ENCODE data around the gene DOCK9. TPM values are rescaled to one million over a fixed set of nuclear protein-coding genes. Genes with fewer than 3 reads are reported as not detected.
A peak's percentile ranks its signal among the peaks of the same experiment; 100 is the strongest.

DOCK9 gene
- total RNA-seq, 1 experiment from 2014 or later, result 31.7 TPM

GRCh38 chr13:98951266-98951665 lies 26.6 kb downstream of the DOCK9 start:
- Histone ChIP-seq H3K4me2 (ENCODE audit: low read length) (no peak overlapping the region), H3F3A (ENCODE audit: low read length, unreplicated experiment) (no peaks in the 10 kb centered on the region), H3K79me2 (ENCODE audit: low read length) (no peaks in the 10 kb centered on the region), H3K27me3 (ENCODE audit: low read length) (no peaks in the 10 kb centered on the region), H3K4me3 (ENCODE audit: low read length) (no peak overlapping the region), H3K9me2 (replicated peaks; ENCODE audit: low read length) (no peaks in the 10 kb centered on the region), H3K4me1 (ENCODE audit: insufficient read depth, low read length) (no peaks in the 10 kb centered on the region), H3K9ac (ENCODE audit: low read length) (no peak overlapping the region), H3K27ac (ENCODE audit: low read length) (no peak overlapping the region), H3K9me3 (ENCODE audit: low read length) (no peaks in the 10 kb centered on the region), H2AFZ (ENCODE audit: low read length) (no peak overlapping the region), H3K36me3 (ENCODE audit: low read depth, low read length) (no peaks in the 10 kb centered on the region), H4K20me1 (ENCODE audit: low read length) (no peaks in the 10 kb centered on the region)
- DNase-seq (no peak), ATAC-seq (peak; percentile 55)
- intact Hi-C loops (cut with micrococcal nuclease), result no loop called here
- CTCF ChIA-PET, result no interaction called here
- no TSS peak for BruUV-seq (replicated peaks)
- POLR2A ChIA-PET (ENCODE audit: unreplicated experiment), result no interaction called here
- TF ChIP-seq CTCF (conservative IDR thresholded peaks at IDR 0.05; ENCODE audit: low read depth, low read length) (no peak), EZH2phosphoT487 (IDR thresholded peaks at IDR 0.05; ENCODE audit: borderline replicate concordance, low read length) (no peak), EZH2 (IDR thresholded peaks at IDR 0.05; ENCODE audit: low read length, unreplicated experiment) (no peak)

- no peaks in the 10 kb centered on the region for H4K20me1 ChIP-seq (ENCODE audit: low read length)
- no peaks in the 10 kb centered on the region for H3K36me3 ChIP-seq (ENCODE audit: low read depth, low read length)
- no peak overlapping the region for H3K27ac ChIP-seq (ENCODE audit: low read length)
- ATAC-seq (no peak), DNase-seq (no peak)
- no peak overlapping the region for H3K9ac ChIP-seq (ENCODE audit: low read length)
- ChIA-PET CTCF (no interaction called here), POLR2A (ENCODE audit: unreplicated experiment) (no interaction called here)
- intact Hi-C loops (cut with micrococcal nuclease), result no loop called here
- BruUV-seq (replicated peaks), result no TSS peak
- no peaks in the 10 kb centered on the region for H3K9me2 ChIP-seq (replicated peaks; ENCODE audit: low read length)
- H3K27me3 ChIP-seq (ENCODE audit: low read length), result no peaks in the 10 kb centered on the region
- no peaks in the 10 kb centered on the region for H3F3A ChIP-seq (ENCODE audit: low read length, unreplicated experiment)
- no peak overlapping the region for H3K4me3 ChIP-seq (ENCODE audit: low read length)
- no peaks in the 10 kb centered on the region for H3K79me2 ChIP-seq (ENCODE audit: low read length)
- no peaks in the 10 kb centered on the region for H3K9me3 ChIP-seq (ENCODE audit: low read length)
- H2AFZ ChIP-seq (ENCODE audit: low read length), result no peak overlapping the region
- H3K4me1 ChIP-seq (ENCODE audit: insufficient read depth, low read length), result no peaks in the 10 kb centered on the region
- TF ChIP-seq EZH2phosphoT487 (IDR thresholded peaks at IDR 0.05; ENCODE audit: borderline replicate concordance, low read length) (no peak), CTCF (conservative IDR thresholded peaks at IDR 0.05; ENCODE audit: low read depth, low read length) (no peak), EZH2 (IDR thresholded peaks at IDR 0.05; ENCODE audit: low read length, unreplicated experiment) (no peak)
- H3K4me2 ChIP-seq (ENCODE audit: low read length), result no peak overlapping the region
Measured at GRCh38 chr13:98950705-98951104, 27.2 kb downstream of the DOCK9 start.

GRCh38 chr13:98947925-98948324 lies 29.9 kb downstream of the DOCK9 start:
- H3K27me3 ChIP-seq (ENCODE audit: low read length), result no peaks in the 10 kb centered on the region
- no peaks in the 10 kb centered on the region for H3F3A ChIP-seq (ENCODE audit: low read length, unreplicated experiment)
- TF ChIP-seq CTCF (conservative IDR thresholded peaks at IDR 0.05; ENCODE audit: low read depth, low read length) (no peak), EZH2phosphoT487 (IDR thresholded peaks at IDR 0.05; ENCODE audit: borderline replicate concordance, low read length) (no peak), EZH2 (IDR thresholded peaks at IDR 0.05; ENCODE audit: low read length, unreplicated experiment) (no peak)
- H3K9me3 ChIP-seq (ENCODE audit: low read length), result no peaks in the 10 kb centered on the region
- no peaks in the 10 kb centered on the region for H3K36me3 ChIP-seq (ENCODE audit: low read depth, low read length)
- H3K9ac ChIP-seq (ENCODE audit: low read length), result no peak overlapping the region
- no TSS peak for BruUV-seq (replicated peaks)
- no peak overlapping the region for H3K4me3 ChIP-seq (ENCODE audit: low read length)
- H3K79me2 ChIP-seq (ENCODE audit: low read length), result no peaks in the 10 kb centered on the region
- no peaks in the 10 kb centered on the region for H3K4me1 ChIP-seq (ENCODE audit: insufficient read depth, low read length)
- no peak for ATAC-seq
- H3K9me2 ChIP-seq (replicated peaks; ENCODE audit: low read length), result no peaks in the 10 kb centered on the region
- intact Hi-C loops (cut with micrococcal nuclease), result no loop called here
- H3K27ac ChIP-seq (ENCODE audit: low read length), result no peak overlapping the region
- no peak overlapping the region for H3K4me2 ChIP-seq (ENCODE audit: low read length)
- POLR2A ChIA-PET (ENCODE audit: unreplicated experiment), result no interaction called here
- DNase-seq, result no peak
- CTCF ChIA-PET, result no interaction called here
- H4K20me1 ChIP-seq (ENCODE audit: low read length), result no peaks in the 10 kb centered on the region
- no peak overlapping the region for H2AFZ ChIP-seq (ENCODE audit: low read length)
